ENCODE data around the gene OGDHL. TPM values are rescaled to one million over a fixed set of nuclear protein-coding genes. Genes with fewer than 3 reads are reported as not detected.

Gene OGDHL
- total and polyA plus RNA-seq, 7 experiments from 2014 or later = not detected

GRCh38 chr10:49747303-49747646, 14.8 kb downstream of the OGDHL start:
- Mint-ChIP-seq H3K36me3 (no peaks in the 10 kb centered on the region), H3K9me3 (peaks cover 0 to 2% (median 0%) of the 10 kb centered on the region in 11 donors), H3K4me3 (no peak overlapping the region), H3K4me1 (no peaks in the 10 kb centered on the region), H3K27me3 (peaks cover 0 to 41% (median 8%) of the 10 kb centered on the region in 5 donors), H3K27ac (no peak overlapping the region)
- CTCF ChIA-PET = no interaction called here
- ATAC-seq = no peak
- no peak overlapping the region for H3K27ac ChIP-seq (ENCODE audit: low read depth, low read length)
- intact Hi-C loops (cut with micrococcal nuclease) = no loop called here
- no peaks in the 10 kb centered on the region for H3K9me3 ChIP-seq (ENCODE audit: control insufficient read depth in 2 of 3, low read length in 3 of 3)
- no peaks in the 10 kb centered on the region for H3K27me3 ChIP-seq (ENCODE audit: control insufficient read depth in 2 of 2, insufficient read depth in 2 of 2, low read length in 2 of 2)
- DNase-seq = no peak
- no peak overlapping the region for H3K4me3 ChIP-seq (ENCODE audit: low read length)
- H3K4me1 ChIP-seq (ENCODE audit: control insufficient read depth in 2 of 2, insufficient read depth in 2 of 2, low read length in 2 of 2) = no peaks in the 10 kb centered on the region
- POLR2A ChIA-PET = no interaction called here
- no peaks in the 10 kb centered on the region for H3K36me3 ChIP-seq (ENCODE audit: control insufficient read depth in 2 of 3, insufficient read depth in 3 of 3, low read length in 3 of 3)

GRCh38 chr10:49746626-49747302, 15.4 kb downstream of the OGDHL start:
- no peak overlapping the region for H3K27ac Mint-ChIP-seq
- POLR2A ChIA-PET = no interaction called here

GRCh38 chr10:49745756-49746155, 16.4 kb downstream of the OGDHL start:
- no peak overlapping the region for H3K27ac Mint-ChIP-seq
- no peaks in the 10 kb centered on the region for H3K4me1 Mint-ChIP-seq
- H3K4me3 ChIP-seq (ENCODE audit: low read length) = no peak overlapping the region
- H3K9me3 ChIP-seq (ENCODE audit: control insufficient read depth in 2 of 3, low read length in 3 of 3) = no peaks in the 10 kb centered on the region
- DNase-seq (no peak), ATAC-seq (no peak)
- POLR2A ChIA-PET = no interaction called here
- H3K9me3 Mint-ChIP-seq = peaks cover 0 to 8% (median 0%) of the 10 kb centered on the region in 11 donors
- no peak overlapping the region for H3K4me3 Mint-ChIP-seq
- no peaks in the 10 kb centered on the region for H3K36me3 ChIP-seq (ENCODE audit: control insufficient read depth in 2 of 3, insufficient read depth in 3 of 3, low read length in 3 of 3)
- H3K36me3 Mint-ChIP-seq = no peaks in the 10 kb centered on the region
- CTCF ChIA-PET = no interaction called here
- intact Hi-C loops (cut with micrococcal nuclease) = no loop called here
- H3K4me1 ChIP-seq (ENCODE audit: control insufficient read depth in 2 of 2, insufficient read depth in 2 of 2, low read length in 2 of 2) = no peaks in the 10 kb centered on the region
- no peak overlapping the region for H3K27ac ChIP-seq (ENCODE audit: low read depth, low read length)
- peaks cover 0 to 26% (median 0%) of the 10 kb centered on the region in 5 donors for H3K27me3 Mint-ChIP-seq
- H3K27me3 ChIP-seq (ENCODE audit: control insufficient read depth in 2 of 2, insufficient read depth in 2 of 2, low read length in 2 of 2) = no peaks in the 10 kb centered on the region

More at GRCh38 chr10:49746626-49747302, 15.4 kb downstream of the OGDHL start:
- H3K9me3 ChIP-seq (ENCODE audit: control insufficient read depth in 2 of 3, low read length in 3 of 3) = no peaks in the 10 kb centered on the region
- no peaks in the 10 kb centered on the region for H3K27me3 ChIP-seq (ENCODE audit: control insufficient read depth in 2 of 2, insufficient read depth in 2 of 2, low read length in 2 of 2)
- no peak overlapping the region for H3K27ac ChIP-seq (ENCODE audit: low read depth, low read length)
- CTCF ChIA-PET = no interaction called here
- H3K36me3 ChIP-seq (ENCODE audit: control insufficient read depth in 2 of 3, insufficient read depth in 3 of 3, low read length in 3 of 3) = no peaks in the 10 kb centered on the region
- H3K4me1 Mint-ChIP-seq = no peaks in the 10 kb centered on the region
- DNase-seq (no peak), ATAC-seq (no peak)
- intact Hi-C loops (cut with micrococcal nuclease) = no loop called here
- no peaks in the 10 kb centered on the region for H3K36me3 Mint-ChIP-seq
- H3K4me3 Mint-ChIP-seq = no peak overlapping the region
- peaks cover 0 to 36% (median 8%) of the 10 kb centered on the region in 5 donors for H3K27me3 Mint-ChIP-seq
- H3K4me1 ChIP-seq (ENCODE audit: control insufficient read depth in 2 of 2, insufficient read depth in 2 of 2, low read length in 2 of 2) = no peaks in the 10 kb centered on the region
- H3K4me3 ChIP-seq (ENCODE audit: low read length) = no peak overlapping the region
- H3K9me3 Mint-ChIP-seq = peaks cover 0 to 6% (median 0%) of the 10 kb centered on the region in 11 donors

- ATAC-seq (no peak), DNase-seq (no peak)
- H3K27ac Mint-ChIP-seq = no peak overlapping the region
- intact Hi-C loops (cut with micrococcal nuclease) = no loop called here
- H3K27ac ChIP-seq (ENCODE audit: low read depth, low read length) = no peak overlapping the region
- peaks cover 0 to 8% (median 0%) of the 10 kb centered on the region in 11 donors for H3K9me3 Mint-ChIP-seq
- H3K9me3 ChIP-seq (ENCODE audit: control insufficient read depth in 2 of 3, low read length in 3 of 3) = no peaks in the 10 kb centered on the region
- no peak overlapping the region for H3K4me3 ChIP-seq (ENCODE audit: low read length)
- no peaks in the 10 kb centered on the region for H3K36me3 Mint-ChIP-seq
- no peaks in the 10 kb centered on the region for H3K4me1 Mint-ChIP-seq
- ChIA-PET CTCF (no interaction called here), POLR2A (no interaction called here)
- no peaks in the 10 kb centered on the region for H3K36me3 ChIP-seq (ENCODE audit: control insufficient read depth in 2 of 3, insufficient read depth in 3 of 3, low read length in 3 of 3)
- H3K27me3 Mint-ChIP-seq = peaks cover 0 to 22% (median 0%) of the 10 kb centered on the region in 5 donors
- H3K27me3 ChIP-seq (ENCODE audit: control insufficient read depth in 2 of 2, insufficient read depth in 2 of 2, low read length in 2 of 2) = no peaks in the 10 kb centered on the region
- no peak overlapping the region for H3K4me3 Mint-ChIP-seq
- H3K4me1 ChIP-seq (ENCODE audit: control insufficient read depth in 2 of 2, insufficient read depth in 2 of 2, low read length in 2 of 2) = no peaks in the 10 kb centered on the region
These were observed 17.1 kb downstream of the OGDHL start for GRCh38 chr10:49744924-49745605.

- no peaks in the 10 kb centered on the region for H3K36me3 Mint-ChIP-seq
- ChIA-PET POLR2A (no interaction called here), CTCF (no interaction called here)
- intact Hi-C loops (cut with micrococcal nuclease) = no loop called here
- no peaks in the 10 kb centered on the region for H3K36me3 ChIP-seq (ENCODE audit: control insufficient read depth in 2 of 3, insufficient read depth in 3 of 3, low read length in 3 of 3)
- peaks cover 0 to 8% (median 0%) of the 10 kb centered on the region in 11 donors for H3K9me3 Mint-ChIP-seq
- no peaks in the 10 kb centered on the region for H3K4me1 ChIP-seq (ENCODE audit: control insufficient read depth in 2 of 2, insufficient read depth in 2 of 2, low read length in 2 of 2)
- H3K27me3 ChIP-seq (ENCODE audit: control insufficient read depth in 2 of 2, insufficient read depth in 2 of 2, low read length in 2 of 2) = no peaks in the 10 kb centered on the region
- H3K27ac ChIP-seq (ENCODE audit: low read depth, low read length) = no peak overlapping the region
- no peak for ATAC-seq
- DNase-seq = no peak
- H3K4me3 Mint-ChIP-seq = no peak overlapping the region
- H3K27me3 Mint-ChIP-seq = peaks cover 0 to 22% (median 0%) of the 10 kb centered on the region in 5 donors
- no peak overlapping the region for H3K4me3 ChIP-seq (ENCODE audit: low read length)
- H3K4me1 Mint-ChIP-seq = no peaks in the 10 kb centered on the region
- no peaks in the 10 kb centered on the region for H3K9me3 ChIP-seq (ENCODE audit: control insufficient read depth in 2 of 3, low read length in 3 of 3)
- no peak overlapping the region for H3K27ac Mint-ChIP-seq
These were observed 17.9 kb downstream of the OGDHL start for GRCh38 chr10:49744091-49744685.

- no peaks in the 10 kb centered on the region for H3K4me1 ChIP-seq (ENCODE audit: control insufficient read depth in 2 of 2, insufficient read depth in 2 of 2, low read length in 2 of 2)
- POLR2A ChIA-PET = no interaction called here
- no peak overlapping the region for H3K27ac ChIP-seq (ENCODE audit: low read depth, low read length)
- H3K9me3 ChIP-seq (ENCODE audit: control insufficient read depth in 2 of 3, low read length in 3 of 3) = no peaks in the 10 kb centered on the region
- no peak overlapping the region for H3K4me3 ChIP-seq (ENCODE audit: low read length)
- DNase-seq (no peak), ATAC-seq (no peak)
- intact Hi-C loops (cut with micrococcal nuclease) = no loop called here
- no peak overlapping the region for H3K4me3 Mint-ChIP-seq
- no peaks in the 10 kb centered on the region for H3K4me1 Mint-ChIP-seq
- H3K27me3 ChIP-seq (ENCODE audit: control insufficient read depth in 2 of 2, insufficient read depth in 2 of 2, low read length in 2 of 2) = no peaks in the 10 kb centered on the region
- H3K27me3 Mint-ChIP-seq = peaks cover 0 to 22% (median 0%) of the 10 kb centered on the region in 5 donors
- no peak overlapping the region for H3K27ac Mint-ChIP-seq
- no peaks in the 10 kb centered on the region for H3K36me3 ChIP-seq (ENCODE audit: control insufficient read depth in 2 of 3, insufficient read depth in 3 of 3, low read length in 3 of 3)
- H3K9me3 Mint-ChIP-seq = peaks cover 0 to 8% (median 0%) of the 10 kb centered on the region in 11 donors
- CTCF ChIA-PET = no interaction called here
- no peaks in the 10 kb centered on the region for H3K36me3 Mint-ChIP-seq
These were observed 18.6 kb downstream of the OGDHL start for GRCh38 chr10:49743464-49744075.

Measured in naive thymus-derived CD4-positive, alpha-beta T cell (primary cell).